NCI-H2107 treated with DMSO at 0.1 percent for 48 hours (cell line): ENCODE results near the gene PHACTR1.
"Not testable (repeated sequence)": the region's sequence is repeated elsewhere in the genome, so short reads cannot be mapped to it uniquely, and the experiment has no call there.

Experiments
- DNase-seq: peaks from one replicate; lab custom pipeline; 2025; ENCODE audit not compliant: unreplicated experiment; lab: John Stamatoyannopoulos, UW

PHACTR1 gene

DNA sequence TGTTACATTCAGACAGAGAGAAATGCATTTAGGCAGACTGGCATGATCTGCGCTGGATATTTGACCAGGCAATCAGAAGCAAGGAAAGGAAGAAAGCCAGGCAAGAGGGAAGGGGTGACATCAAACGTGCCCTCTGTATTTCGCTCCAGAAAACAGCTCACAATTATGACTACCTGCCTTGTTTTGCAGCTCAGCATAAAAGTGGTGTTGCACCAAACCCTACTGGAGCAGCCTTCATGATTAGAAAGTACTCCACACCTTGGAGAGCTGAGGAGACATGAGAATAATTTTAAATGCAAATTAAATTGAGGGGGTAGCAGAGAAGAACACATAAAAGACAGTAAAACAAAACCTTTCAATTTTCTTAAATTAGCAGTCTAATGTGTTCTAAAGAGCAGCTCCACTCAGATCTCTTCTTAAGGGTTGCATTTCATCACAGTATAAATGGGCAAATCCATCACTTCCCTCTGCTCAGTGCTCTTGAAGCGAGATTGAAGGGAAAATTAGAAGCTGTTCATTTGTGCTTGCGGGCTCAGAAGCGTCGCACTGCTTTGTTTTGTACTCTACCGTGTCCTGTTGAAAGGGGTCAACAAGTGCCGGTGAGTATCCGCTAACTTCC is at the start of gene PHACTR1:
Gene PHACTR1, plus strand, starts transcription at position 470 of the 619 bp plus-strand sequence.
- DNase-seq: peak; percentile 6

DNA sequence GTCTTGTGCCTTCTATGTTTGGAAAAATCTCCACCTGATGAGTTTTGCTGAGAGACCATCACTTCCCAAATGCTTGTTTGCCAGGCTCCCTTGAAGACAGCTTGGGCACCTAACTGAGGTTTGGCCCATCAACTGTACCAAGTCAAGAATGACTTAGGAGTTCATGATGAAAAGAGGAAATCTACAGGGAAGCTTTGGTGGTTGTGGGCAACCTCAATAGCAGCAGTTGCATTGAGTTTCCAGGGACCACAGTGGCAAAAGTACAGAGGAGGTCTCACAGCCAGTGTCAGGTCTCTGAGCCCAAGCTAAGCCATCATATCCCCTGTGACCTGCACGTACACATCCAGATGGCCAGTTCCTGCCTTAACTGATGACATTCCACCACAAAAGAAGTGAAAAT is 49.7 kb upstream of the PHACTR1 start:
- no peak for DNase-seq

DNA sequence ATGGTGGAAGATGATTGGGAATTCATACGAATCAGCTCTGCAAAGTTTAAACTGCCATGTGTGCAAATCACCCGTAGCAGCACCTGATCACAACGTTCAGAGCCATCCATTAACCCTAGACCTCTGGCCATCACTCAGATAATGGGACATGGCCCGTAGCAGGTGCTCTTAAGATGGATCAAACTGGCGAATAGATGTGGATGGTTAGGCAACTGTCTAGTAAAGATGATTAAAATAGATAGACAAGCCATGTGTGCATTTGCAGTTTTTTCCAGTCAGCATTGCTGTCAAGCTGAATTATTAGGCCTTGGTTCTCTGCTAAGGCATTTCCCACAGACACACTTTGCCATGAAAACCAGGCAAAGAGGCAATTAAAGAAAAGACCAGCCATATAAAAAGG is 40.6 kb upstream of the PHACTR1 start:
- no peak for DNase-seq

DNA sequence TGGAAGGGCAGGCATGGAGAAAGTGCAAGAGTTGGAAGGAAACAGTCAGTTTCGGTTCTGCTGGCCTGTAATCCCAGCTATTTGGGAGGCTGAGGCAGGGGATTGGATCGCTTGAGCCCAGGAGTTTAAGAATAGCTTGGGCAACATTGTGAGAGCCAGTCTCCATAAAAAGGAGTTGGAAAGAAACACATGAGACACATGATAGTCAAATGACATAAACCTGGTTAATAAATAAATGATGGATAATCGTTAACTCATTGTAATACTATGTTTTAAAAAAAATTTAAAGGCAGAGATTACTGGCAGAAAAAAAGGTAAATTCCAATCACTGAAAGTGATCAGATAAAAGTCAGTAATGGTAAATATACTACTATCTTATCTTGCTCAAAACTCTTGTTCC is 37.2 kb upstream of the PHACTR1 start:
- DNase-seq: no peak

DNA sequence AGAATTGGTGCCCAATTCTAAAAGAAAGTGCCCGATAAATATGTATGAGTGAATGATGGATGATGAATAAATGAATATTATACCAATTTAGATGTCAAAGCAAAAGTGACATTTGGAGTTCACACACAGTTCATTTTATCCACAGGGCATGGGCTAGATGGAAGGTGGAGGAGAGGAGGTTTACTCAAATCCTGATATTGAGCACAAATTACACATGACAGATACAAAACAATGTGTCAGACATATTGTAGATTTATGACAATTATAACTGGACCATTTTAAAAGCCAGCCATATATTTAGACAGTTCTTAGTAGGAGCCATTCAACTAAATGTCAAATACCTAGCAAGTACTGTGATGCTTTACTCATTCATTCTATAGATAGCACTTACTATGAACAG is 23.4 kb upstream of the PHACTR1 start:
- DNase-seq: no peak

DNA sequence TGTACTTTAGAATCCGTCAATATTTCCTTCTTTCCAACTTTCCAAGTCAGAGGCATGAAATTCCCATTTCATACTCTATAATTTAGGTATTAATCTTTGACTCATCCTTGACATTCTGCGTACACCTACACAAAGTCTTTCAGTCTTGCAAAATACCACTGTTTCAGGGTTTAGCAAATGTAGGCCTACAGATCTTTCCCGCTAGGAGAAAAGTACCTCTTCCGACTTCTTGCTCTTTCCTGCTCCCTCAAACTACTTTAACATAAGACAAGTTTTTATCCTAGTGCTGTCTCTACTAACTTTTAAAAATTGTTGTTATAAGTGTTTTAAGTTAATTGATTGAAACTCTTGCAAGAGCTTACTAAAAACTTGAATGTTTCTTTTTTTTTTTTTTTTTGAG is 18.3 kb upstream of the PHACTR1 start:
- no peak for DNase-seq

DNA sequence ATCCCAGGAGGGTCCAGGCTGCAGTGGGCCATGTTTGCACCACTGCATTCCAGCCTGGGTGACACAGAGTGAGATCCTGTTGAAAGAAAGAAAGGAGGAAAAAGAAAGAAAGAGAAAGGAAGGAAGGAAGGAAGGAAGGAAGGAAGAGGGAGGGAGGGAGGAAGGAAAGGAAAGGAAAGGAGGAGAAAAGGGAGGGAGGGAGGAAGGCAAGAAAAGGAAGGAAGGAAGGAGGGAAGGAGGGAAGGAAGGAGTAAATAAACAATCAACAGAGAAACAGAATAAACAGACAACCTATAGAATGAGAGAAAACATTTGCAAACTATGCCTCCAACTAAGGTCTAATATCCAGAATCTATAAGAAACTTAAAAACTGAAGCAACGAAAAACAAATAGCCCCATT is 11.6 kb upstream of the PHACTR1 start:
- no peak for DNase-seq

DNA sequence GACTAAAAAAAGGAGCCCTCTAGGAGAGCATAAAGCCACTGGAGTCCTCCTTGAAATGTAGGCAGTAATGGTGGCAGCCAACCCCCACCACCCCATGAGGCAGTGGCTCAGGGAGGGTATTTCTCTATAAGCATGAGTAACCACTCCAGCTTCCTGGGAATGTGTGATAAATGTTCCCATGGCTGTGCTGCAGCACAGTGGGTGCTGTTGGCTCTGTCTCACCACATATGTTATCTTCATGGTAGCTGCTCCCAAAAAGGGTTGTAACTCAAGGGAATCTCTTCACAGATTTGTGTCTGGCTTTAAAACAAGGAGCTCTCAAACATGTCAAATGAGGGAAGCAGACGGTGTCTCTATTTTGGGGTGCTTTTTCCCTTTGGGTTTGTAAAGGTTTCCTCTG is 7.5 kb upstream of the PHACTR1 start:
- DNase-seq: no peak

DNA sequence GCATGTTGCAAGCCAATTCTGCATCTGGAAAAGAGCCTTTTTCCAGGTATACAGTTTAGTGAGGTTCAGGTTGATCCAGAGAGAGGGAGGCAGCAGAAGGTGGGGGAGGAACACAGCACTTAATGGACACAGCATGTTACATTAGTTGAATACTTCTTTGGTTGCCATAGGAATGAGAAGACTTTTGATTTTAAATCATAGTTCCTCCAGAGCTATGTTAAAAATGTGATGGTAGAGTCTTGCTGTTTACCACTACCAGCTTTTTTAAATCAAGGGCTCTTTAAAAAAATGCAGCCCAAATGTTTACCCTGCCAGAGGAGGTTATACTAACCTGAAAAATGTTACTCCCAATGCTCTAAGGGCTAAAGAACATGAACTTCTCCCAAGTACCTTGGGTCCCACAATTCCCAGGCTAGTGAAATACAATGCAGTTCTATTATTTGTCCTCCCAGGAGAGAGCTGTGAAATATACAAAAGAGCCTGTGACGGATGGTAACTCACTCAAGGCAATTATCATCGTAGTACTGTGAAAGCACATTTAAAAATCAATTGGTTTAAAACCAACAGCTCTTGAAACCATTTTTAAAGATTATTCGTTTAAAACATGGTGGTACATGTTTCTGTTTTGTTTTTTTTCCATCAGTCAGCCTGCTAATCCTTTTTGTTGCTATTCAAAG is 6.9 kb upstream of the PHACTR1 start:
- peak; percentile 60 for DNase-seq

DNA sequence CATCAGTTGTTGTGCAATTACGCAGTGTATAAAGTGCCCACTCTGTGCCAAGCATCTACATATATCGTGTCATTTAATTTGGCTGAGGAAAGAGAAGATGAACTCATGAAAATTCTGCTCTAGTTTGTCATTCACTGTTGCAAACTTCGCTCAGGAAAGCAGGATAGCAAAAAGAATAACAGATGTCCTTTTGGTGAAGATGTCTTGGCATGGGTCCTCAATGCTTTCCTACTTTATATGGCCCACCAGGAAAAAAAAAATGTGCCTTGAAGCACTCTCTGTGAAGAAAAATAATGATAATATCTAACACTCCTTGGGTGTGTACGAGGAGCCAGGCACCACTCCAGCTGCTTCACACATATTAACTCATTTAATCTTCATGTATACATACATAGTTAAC is 5.6 kb upstream of the PHACTR1 start:
- no peak for DNase-seq

DNA sequence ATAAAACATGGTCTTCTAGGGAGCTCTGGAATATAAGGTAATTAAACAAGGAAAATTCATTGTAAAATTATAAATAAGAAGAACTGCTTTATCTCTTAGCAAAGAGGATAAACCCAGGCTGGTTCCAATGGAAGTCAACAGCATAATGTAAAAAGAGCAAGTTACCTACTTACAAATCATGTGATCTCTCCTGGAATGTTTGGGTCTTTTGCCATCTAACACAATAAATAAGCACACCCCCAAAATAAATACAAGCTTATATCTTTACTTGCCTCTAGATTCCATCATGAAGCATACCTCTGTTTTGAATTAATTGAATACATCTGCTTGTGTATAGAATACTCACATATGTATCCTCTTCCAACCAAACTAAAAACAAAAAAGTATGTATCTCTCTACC is 2.5 kb upstream of the PHACTR1 start:
- no peak for DNase-seq

DNA sequence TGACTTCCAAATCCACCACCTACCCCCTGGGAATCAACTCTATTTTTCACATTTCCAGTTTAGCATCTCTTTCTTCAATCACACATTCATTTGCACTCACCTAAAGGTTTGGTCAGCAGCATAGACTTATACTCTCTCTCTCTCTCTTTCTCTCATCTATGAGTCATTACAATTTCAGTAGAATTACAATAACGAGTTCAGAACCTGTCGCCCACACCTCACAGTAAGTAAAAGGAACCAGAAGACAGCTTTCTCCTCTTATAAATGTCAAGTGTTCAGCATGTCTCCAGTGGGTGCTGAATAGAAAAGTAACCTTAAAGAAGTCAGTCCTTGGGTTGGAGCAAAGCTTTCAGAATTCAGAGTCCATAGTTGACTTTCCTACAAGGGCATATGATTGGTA is 1.1 kb upstream of the PHACTR1 start:
- no peak for DNase-seq

DNA sequence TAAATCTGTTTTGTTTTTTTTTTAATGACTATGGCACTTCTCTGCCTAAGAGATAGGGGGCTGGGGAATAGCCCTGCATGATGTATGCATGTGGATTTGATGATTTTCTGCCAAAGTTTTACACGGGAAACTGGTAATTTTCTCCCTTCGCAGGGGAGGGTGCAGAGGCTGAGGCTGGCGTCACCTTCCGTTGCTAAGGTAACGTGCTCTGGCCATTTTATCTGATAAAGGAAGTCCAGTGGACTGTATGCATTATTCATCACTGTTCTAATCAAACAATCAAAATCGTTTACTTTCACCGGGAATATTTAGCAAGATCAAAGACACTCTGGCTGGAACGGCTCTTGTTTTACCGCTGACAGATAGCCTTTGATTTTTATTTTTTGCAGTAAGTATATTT is 789 bp downstream of the PHACTR1 start:
- no peak for DNase-seq

DNA sequence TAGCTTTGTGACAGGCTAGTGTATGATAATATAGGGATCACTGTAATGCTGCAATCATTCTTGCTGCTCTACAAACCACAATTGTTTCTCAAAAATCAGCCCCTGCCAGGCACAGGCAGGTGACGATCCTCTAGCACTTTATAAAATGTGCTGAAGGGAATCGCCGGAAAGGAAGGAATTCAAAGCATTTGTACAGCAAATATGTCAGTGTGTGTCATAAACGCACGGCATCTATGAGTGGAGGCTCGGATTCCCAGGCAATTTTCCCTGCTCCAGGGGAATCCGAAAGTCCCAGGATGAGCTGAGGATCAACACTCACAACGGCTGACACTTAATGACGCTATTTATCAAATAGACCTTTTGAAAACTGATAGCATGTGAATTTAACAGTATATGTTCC is 1.4 kb downstream of the PHACTR1 start:
- peak; percentile 7 for DNase-seq

DNA sequence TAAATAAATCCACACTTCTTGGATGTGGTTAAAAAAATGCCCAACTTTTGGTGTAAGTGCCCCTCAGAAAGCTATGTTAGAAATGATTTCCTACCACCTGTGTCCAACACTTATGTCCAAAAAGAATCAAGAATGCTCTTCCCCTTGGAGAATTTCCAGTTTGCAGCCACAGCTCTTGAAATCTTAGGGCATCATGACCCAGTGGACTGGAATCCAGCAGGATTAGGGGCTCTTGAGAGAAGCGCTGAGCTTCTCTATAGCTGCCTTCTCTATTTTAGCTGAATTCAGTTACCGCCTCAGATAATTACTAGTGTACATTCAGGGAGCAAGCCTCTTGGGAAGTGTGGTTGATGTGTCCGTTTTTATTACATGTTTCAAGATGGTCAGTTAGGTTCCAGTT is 2.5 kb downstream of the PHACTR1 start:
- no peak for DNase-seq

DNA sequence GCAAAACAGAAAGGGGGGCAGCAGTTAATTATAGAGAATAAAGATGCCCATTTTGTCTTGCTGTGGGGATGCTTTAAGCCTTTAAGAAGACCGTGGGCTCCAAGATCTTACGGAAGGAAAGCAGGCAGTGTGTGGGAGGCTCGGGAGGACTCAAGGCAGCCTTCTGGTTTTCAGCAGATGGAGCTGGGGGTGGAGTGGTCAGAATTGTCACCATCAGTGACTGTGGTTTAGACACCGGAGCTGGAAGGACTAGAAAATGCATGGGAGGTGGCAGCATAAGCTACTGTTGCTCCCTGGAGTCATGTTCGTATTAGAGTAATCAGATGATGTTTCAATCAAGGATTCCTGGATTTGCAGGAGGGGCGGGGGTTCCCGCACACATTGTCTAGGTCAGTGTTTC is 3.7 kb downstream of the PHACTR1 start:
- DNase-seq: no peak

DNA sequence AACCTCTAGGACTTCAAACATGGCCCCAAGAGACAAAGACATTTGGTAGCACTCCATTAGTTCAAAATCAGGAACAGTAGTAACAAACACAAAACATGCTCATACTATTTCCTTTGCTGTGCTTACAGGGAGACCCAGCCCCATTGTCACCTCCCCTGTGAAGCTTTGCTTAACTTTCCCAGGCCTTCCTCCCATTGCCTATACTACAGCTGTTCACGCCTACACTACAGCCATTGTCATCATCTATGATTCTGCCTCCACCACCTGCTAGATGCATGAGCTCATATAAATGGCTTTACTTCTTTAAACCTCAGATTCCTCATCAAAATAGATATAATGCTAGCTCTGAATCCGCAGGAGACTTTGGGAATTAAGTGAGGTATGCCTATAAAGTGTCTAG is 8.7 kb downstream of the PHACTR1 start:
- DNase-seq: no peak

DNA sequence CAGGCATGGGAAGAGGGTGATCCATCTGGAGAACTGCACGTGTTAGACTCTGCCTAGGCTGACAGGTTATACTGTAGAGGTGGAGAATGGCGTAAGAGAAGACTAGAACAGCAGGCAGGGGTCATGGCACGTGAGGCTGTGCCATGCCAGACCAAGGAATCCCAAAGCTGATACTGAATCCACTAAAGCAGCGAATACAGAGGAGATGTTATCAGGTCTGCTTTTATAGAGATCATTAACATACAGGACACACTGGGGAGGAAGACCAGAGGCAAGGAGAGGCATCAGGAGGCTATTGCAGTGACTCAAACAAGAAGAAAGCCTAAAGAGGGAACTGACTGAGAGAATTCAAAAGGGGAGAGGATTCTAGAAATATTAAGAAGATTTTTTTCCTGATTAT is 12.9 kb downstream of the PHACTR1 start:
- no peak for DNase-seq

DNA sequence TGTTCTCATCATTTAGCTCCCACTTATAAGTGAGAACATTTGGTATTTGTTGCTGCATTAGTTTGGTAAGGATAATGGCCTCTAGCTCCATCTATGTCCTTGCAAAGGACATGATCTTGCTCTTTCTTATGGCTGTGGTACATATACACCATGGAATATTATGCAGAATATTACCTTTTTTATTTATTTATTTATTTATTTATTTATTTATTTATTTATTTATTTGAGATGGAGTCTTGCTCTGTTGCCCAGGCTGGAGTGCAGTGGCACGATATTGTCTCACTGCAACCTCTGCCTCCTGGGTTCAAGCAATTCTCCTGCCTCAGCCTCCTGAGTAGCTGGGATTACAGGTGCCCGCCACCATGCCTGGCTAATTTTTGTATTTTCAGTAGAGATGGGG is 14.2 kb downstream of the PHACTR1 start:
- not testable (repeated sequence) for DNase-seq

DNA sequence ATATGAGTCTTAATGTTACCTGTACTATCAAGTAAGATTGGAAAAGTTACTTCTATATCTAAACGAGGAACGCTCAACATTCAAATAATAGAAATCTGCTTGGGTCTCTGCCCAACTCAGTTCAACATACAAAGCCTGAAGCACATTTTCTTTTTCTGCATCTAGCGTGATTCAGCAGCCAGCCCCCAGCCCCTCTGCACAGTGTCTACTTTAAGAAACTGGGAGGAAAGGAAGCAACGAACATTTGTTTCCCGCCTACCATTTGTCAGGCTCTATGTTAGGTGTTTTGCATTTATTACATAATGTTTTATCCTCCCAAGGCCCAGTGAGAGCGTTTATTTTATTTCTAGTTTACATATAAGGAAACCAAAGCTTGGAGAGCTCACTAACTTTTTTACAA is 17.3 kb downstream of the PHACTR1 start:
- no peak for DNase-seq

DNA sequence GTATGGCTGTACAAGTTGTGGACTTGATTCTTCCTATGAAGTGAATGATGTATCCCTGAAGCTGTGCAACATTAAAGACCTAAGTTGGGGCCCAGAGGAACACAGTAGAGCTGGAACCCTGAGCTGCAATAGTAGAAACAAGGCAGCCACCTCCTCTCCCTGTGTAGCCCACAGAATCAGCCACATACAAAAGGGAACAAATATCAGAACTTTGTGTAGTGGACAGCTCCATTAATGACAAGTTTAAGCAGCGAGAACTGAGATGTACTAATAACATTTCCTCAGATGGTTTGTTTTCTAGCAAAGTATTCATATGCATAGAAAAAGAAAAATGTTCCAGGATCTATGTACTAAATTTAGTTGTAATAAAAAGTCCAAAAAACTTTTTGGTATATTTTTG is 19.2 kb downstream of the PHACTR1 start:
- DNase-seq: no peak

DNA sequence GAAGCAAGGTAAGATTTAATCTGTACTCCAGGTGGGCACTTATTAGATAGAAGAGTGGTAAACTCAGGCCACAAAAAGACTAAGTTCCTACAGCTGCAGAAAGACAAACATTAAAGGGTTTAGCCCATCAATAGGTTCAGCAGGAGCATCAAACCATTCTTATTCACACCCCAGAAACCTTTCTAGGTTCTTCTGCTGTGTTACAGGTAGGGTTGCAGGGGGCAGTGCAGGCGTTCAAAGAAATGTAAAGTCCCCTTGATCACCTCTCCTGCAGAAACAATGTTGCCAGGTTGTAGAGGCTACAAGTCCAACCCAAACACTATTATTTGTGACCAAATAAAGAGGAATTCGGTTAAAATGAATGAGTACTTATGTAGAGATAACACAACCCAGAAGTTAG is 31.8 kb downstream of the PHACTR1 start:
- DNase-seq: no peak
